8988T (cell line): ENCODE results near the gene MEP1B.
"Not testable (repeated sequence)": the region's sequence is repeated elsewhere in the genome, so short reads cannot be mapped to it uniquely, and the experiment has no call there.

Source experiments
- DNase-seq: peaks from one replicate; pipeline ENCODE4 v3.0.0; 2011

MEP1B gene

GRCh38 chr18:32189790-32190189, at the start of gene MEP1B:
MEP1B (plus strand) TSS chr18:32190039; CDS start chr18:32190071, 32 bp downstream.
- no peak for DNase-seq

GRCh38 chr18:32148185-32148870, 41.5 kb upstream of the MEP1B start:
- DNase-seq: no peak

- no peak for DNase-seq
Measured at GRCh38 chr18:32152705-32153448, 37.0 kb upstream of the MEP1B start.

- no peak for DNase-seq
Measured at GRCh38 chr18:32156855-32157254, 33.0 kb upstream of the MEP1B start.

DNA sequence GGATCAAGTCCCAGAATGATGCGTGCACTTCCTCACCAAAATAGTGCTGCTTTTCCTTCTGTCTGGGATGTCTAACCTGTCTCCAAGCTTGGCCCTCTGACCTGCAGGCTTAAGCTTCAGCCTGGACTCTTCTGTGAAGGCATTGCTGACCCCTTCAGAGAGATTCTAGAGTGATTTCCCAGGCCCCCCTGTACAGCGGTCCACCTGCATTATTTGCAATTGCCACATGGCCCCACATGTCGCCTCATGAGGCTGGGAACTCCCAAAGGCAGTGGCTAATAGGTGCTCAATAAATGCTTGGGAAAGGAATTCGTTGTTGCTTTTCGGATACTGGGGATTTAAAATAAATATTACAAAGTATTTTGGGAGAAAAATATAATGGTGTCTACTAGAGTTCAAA, 32.3 kb upstream of the MEP1B start:
- DNase-seq: no peak

GRCh38 chr18:32158108-32158624, 31.7 kb upstream of the MEP1B start:
- DNase-seq: peak; percentile 26

DNA sequence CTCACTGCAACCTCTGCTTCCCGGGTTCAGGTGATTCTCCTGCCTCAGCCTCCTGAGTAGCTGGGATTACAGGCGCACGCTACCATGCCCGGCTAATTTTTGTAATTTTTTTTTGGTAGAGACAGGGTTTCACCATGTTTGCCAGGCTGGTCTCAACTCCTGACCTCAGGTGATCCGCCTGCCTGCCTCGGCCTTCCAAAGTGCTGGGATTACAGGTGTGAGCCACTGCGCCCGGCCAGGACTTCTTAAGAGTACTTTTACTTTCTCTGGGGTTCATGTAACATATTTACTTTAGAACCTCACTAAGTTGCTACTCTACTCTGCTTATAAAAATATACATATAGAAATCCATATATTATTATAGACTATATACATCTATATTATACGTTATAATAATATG, 31.2 kb upstream of the MEP1B start:
- DNase-seq: not testable (repeated sequence)

DNA sequence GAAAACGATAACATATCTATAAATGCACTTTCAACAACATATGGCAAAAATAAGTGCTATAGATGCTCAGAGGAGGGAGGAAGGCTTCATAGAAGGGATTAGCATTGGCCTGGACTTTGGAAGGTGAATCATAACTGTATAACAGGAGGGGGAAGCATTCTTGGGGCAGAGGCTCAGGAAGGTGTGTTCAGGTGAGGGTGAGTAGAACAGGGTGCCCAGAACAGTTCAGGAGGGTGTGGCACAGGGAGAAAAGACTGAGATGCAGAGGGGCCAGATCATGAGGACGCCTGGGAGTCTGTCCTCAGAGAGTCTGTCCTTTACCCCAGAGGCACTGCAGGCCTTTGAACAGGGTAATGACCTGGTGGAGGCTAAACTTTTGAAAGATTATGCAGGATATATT, 29.3 kb upstream of the MEP1B start:
- DNase-seq: no peak

DNA sequence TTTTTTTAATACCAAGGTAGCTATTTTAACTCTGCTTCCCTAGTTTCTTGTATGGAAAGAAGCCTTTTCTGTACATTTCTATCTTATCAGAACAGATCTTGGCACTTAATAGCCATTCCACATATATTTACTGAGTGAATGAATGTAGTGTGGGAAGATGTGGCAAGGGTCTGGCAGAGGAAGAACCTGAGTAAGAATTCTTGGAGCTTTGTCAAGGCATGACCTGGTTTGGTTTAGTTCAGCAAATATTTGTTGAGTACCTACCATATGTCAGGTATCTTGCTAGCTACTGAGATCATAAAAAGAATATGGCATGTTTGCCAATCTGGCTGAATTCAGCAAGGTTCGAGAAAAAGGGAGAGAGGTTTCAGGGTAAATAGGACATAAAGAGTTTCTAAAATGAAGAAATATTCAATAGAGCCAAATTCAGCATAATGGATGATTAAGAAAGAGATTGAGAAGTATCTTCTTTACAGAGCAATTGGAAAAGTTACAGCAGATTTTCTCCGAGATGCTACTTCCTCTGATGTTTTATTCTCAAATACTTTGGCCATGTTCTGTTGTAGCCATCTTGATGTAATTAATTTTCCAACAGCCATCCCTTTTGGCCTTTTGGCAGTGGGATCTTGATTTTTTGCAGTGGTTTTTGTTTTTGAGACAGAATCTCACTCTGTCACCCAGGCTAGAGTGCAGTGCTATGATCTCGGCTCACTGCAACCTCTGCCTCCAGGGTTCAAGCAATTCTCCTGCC, 21.7 kb upstream of the MEP1B start:
- no peak for DNase-seq

DNA sequence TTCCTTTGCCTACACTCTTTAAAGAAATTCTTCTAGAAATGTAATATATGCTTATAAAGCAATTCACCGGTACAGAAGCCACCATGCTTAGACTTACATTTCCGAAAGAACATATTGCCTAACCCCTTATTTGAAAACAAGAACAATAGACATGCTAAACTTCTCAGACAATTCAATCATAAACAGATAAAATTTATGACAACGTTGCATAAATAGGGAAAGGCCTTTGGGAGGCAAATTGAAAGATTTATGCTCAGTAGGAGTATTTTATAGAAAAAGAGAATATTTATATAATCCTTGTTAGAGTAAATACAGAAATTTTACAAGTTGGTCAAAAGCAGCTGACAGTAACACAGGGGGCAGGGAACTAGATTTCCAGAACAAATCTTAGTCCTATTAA, 16.2 kb upstream of the MEP1B start:
- no peak for DNase-seq

DNA sequence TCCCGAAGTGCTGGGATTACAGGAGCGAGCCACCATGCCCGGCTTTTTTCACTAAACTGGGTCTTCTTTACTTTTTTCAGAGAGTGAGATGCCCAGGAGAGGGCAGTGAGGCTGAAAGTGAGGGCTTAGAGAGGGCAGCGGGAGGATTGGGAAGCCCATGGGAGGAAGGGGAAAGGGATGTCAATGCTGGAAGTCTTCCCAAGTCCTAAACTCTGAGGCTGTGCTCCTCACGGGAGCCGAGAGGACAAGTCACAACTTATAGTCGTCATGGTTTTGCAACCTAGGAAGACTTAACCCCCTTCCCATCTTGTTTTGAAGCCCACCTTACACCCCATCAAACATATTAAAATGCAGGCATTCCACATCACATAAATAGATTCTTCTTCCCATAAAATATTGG, 15.1 kb upstream of the MEP1B start:
- DNase-seq: no peak

DNA sequence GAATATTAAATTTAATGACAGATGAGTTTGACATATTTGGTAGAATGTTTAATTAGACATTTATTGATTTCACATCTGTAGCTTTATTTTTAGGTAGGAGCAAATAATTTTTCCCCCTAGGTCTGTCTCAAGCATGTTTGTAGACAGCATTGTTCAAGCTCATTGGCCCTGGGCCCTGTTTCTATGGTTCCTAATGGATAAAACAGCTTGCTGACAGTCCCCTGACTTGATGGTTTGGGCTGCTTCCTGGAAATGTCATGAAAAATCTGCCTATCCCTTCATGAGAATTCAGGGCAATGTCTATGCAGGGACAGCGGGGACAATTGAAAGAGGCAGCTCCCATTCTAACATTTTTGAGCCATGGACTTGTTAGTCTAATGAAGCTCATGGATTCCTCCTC, 14.6 kb upstream of the MEP1B start:
- no peak for DNase-seq

DNA sequence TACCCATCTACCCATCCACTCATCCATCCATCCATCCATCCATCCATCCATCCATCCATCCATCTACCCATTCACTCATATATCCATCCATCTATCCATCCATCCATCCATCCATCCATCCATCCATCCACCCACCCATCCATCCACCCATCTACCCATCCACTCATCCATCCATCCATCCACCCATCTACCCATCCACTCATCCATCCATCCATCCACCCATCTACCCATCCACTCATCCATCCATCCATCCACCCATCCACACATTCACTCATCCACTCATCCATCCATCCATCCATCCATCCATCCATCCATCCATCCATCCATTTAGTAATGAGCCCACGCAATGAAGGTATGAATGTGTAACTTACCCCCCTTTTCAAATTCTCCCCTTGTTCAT, 13.1 kb upstream of the MEP1B start:
- DNase-seq: not testable (repeated sequence)

DNA sequence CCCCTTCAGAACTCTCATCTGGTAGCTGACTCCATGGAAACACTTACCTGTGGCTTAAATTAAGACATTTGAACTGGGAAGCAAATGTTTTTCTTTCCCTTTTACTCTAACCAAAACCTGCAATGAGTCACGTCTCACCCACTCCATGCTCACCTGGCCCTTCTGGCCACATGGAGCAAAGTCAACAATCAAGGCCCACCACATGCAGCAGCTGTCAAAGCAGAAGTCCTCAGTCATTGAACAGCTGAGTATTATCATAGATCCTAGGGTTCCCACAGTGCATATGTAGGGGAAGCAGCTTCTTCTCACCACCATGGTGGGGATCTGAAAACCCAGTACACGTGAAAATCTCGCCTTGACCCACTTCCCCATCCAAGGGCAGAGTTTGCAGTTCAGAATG, 12.3 kb upstream of the MEP1B start:
- DNase-seq: no peak

DNA sequence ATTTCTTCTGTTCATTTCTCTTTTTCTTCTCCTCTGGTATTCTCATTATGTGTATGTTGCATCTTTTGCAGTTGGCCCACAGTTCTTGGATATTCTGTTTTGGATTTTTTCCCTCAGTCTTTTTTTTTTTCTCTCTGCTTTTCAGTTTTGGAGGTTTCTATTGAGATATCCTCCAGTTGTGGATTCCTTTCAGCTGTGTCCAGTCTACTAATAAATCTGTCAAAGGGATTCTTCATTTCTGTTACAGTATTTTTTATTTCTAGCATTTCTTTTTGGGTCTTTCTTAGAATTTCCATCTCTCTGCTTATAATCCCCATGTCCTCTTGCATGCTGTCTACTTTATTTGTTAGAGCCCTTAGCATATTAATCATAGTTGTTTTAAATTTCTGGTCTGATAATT, 6.3 kb upstream of the MEP1B start:
- no peak for DNase-seq

DNA sequence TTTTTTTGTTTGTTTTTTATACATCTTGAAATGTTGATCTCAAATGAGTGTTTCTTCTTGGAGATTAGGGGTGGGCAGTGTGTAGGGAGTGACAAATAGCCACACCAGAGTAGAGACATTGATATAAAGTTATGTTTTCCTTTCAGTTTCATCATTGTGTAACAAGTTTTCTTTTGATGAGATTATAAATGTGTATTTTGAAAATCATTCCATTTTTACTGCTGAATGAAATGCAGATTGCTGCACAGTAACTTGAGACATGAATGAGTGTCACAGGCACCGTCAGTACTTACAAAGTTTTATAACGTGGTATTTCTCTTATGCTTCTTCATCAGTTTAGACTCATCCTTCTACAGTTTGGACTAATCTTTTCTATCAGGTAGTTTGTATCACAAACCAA, 370 bp downstream of the MEP1B start:
- DNase-seq: no peak

DNA sequence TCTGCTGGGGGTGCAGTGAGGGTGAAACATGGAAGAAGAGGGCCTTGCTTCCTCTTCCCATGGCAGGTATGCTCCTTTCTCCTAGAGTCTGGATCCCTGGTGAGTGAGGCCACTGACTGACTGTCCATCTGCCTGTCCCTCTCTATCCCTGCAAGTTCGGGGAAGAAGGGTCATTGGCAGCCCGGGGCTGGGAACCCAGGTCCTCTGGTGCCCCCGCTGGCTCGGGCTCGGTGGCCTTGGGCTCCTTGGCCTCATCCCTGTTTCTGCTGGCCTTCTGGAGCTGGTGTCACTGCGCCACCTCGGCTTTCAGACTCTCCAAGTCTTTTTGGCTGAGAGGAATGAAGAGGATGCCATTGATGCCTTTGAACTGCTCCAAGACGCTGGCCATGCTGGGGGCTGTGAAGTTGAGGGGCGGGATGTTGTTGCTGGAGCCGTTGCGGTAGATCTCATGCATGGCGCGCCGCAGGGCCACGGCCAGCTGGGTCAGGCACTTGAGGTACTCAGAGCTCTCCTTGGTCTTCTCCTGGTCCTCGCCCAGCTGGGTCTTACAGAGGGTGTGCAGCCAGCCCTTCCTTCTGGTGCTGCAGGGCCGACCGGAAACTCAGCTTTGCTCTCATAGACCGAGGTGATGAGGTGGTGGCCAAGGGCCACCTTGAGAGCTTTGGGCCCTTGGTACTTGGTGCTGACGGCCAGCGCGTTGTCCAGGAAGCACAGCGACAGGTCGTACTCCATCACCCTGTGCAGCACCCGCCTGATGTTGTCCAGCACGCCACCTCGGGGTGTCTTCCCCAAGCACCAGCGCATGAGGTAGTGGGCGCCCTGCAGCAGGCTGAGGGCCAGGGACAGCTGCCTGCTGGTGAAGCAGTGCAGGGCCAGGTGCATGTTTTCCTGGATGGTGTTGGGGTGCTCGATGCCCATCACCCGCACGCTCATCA, 6.3 kb downstream of the MEP1B start:
- no peak for DNase-seq

- no peak for DNase-seq
Measured at GRCh38 chr18:32200766-32201165, 10.9 kb downstream of the MEP1B start.

GRCh38 chr18:32201948-32202672, 12.3 kb downstream of the MEP1B start:
- DNase-seq: no peak

GRCh38 chr18:32208023-32208422, 18.2 kb downstream of the MEP1B start:
- DNase-seq: no peak

DNA sequence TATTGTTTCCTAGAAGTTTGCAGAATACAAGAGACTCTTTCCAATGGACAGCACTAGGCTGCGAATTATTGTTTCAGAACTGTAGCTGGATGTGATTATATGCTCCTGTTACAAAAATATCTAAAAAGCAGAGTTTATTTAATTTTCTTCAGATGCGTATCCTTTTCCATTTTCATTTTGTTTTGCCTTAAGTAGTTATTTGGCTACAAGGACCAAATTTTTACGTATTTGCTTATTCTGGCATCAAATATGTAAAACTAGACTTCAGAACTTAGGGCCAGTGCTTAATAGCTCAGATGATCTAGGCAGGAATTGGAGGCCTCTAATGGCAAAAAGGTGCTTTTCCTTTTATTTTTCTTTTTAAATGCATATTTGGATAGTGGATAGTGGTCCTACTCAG, 18.7 kb downstream of the MEP1B start:
- no peak for DNase-seq
